ENCODE measurements around the gene ZNF346.

DNA sequence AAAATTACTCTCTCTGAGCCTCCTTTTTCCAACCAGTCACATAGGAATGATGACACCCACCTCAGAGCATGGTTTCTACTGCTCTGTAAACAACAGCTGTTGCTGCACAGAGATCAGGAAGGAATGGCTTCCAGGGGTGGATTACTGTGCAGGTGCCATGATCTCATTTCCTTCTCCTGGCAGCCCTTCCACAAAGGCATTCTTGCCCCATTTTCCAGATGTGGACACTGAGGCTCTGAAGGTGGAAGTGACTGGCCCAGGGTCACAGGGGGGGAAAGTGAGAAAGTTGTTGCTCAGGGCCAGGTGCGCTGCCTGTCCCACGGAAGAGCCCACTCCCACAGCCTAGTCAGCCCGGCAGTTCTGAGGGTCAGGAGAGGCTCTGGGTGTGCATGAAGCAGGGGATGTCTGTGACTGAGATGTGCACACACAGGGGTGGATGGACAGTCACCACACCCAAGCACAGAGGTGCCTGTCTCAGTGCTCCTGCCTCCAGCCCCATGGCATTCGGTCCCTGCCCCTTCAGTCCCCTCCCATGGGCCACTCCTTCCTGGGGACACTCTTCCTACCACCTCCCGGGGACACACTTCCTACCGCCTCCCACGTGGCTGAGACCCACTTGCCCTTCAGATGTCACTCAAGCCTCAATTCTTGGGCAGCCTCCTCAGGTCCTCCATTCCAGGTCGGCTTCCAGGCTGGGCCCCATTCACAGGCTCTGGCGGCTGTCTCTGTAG is 81.2 kb downstream of the ZNF346 start:
- TF ChIP-seq, protein P1, sequence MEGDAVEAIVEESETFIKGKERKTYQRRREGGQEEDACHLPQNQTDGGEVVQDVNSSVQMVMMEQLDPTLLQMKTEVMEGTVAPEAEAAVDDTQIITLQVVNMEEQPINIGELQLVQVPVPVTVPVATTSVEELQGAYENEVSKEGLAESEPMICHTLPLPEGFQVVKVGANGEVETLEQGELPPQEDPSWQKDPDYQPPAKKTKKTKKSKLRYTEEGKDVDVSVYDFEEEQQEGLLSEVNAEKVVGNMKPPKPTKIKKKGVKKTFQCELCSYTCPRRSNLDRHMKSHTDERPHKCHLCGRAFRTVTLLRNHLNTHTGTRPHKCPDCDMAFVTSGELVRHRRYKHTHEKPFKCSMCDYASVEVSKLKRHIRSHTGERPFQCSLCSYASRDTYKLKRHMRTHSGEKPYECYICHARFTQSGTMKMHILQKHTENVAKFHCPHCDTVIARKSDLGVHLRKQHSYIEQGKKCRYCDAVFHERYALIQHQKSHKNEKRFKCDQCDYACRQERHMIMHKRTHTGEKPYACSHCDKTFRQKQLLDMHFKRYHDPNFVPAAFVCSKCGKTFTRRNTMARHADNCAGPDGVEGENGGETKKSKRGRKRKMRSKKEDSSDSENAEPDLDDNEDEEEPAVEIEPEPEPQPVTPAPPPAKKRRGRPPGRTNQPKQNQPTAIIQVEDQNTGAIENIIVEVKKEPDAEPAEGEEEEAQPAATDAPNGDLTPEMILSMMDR (IDR thresholded peaks at IDR 0.05): no peak
- TF ChIP-seq POLR2A (IDR thresholded peaks at IDR 0.05; ENCODE audit: low read depth) (no peak), POLR2AphosphoS5 (IDR thresholded peaks at IDR 0.05) (no peak), EP300 (IDR thresholded peaks at IDR 0.05) (no peak)
